CD4-positive, alpha-beta T cell (primary cell): ENCODE measurements around the gene STRAP. TPM values are rescaled to one million over a fixed set of nuclear protein-coding genes. Genes with fewer than 3 reads are reported as not detected.

Experiments
- ATAC-seq: fragments of 200-7000 bp; cut with Tn5 transposase; one replicate; pipeline ENCODE4 v1.10.0; 2022; ENCODE audit warnings: mild to moderate bottlenecking; ENCODE audit not compliant: poor library complexity
- CTCF ChIA-PET: fragments of 350-600 bp; sonication (Branson Sonifier 250); formaldehyde crosslinking; loops from one replicate; lab custom pipeline; 2021; ENCODE audit warnings: antibody characterized with exemption, inconsistent platforms; lab: Charles Lee
- POLR2A ChIA-PET: fragments of 350-600 bp; sonication (Branson Sonifier 250); formaldehyde crosslinking; loops from one replicate; lab custom pipeline; 2021; ENCODE audit warnings: antibody characterized with exemption, inconsistent platforms; lab: Charles Lee
- DNase-seq, 14 experiments: peaks; one replicate each; pipeline ENCODE4 v3.0.0-alpha.2; 2013 to 2020; ENCODE audit warnings: mixed read lengths in 2 of 14
- H3K27ac ChIP-seq, 2 donors: one replicate each; pipeline versions ENCODE4 v1.5.1 to v1.7.0; 2013; ENCODE audit warnings: low read length in 2 of 2, low read depth in 1 of 2, mild to moderate bottlenecking in 1 of 2
- H3K27me3 ChIP-seq, 2 experiments: 1 replicate in 1 of 2; 2 replicates in 1 of 2; pipeline versions ENCODE4 v1.6.1 to v1.7.0; 2013; ENCODE audit warnings: low read length in 2 of 2, control low read depth in 1 of 2, mild to moderate bottlenecking in 1 of 2, moderate library complexity in 1 of 2; ENCODE audit not compliant: insufficient read depth in 2 of 2, control insufficient read depth in 1 of 2
- H3K36me3 ChIP-seq: one replicate; pipeline ENCODE4 v1.6.1; 2013; ENCODE audit warnings: low read length, control low read depth; ENCODE audit not compliant: insufficient read depth
- H3K4me1 ChIP-seq: one replicate; pipeline ENCODE4 v1.6.1; 2013; ENCODE audit warnings: low read length, control low read depth; ENCODE audit not compliant: insufficient read depth
- H3K4me3 ChIP-seq: one replicate; pipeline ENCODE4 v1.5.1; 2013; ENCODE audit warnings: mild to moderate bottlenecking, low read length, moderate library complexity
- H3K9me3 ChIP-seq, 2 experiments: 1 replicate in 1 of 2; 2 replicates in 1 of 2; pipeline versions ENCODE4 v1.6.1 to v1.7.0; 2013; ENCODE audit warnings: low read length in 2 of 2, mild to moderate bottlenecking in 2 of 2, control low read depth in 1 of 2, moderate library complexity in 1 of 2; ENCODE audit not compliant: control insufficient read depth in 1 of 2, insufficient read depth in 1 of 2
- H3K27ac Mint-ChIP-seq: one replicate; pipeline ENCODE4 v1.8.0; 2020; ENCODE audit warnings: mixed read lengths
- H3K27me3 Mint-ChIP-seq: one replicate; pipeline ENCODE4 v1.8.0; 2021; ENCODE audit warnings: mixed read lengths
- H3K36me3 Mint-ChIP-seq: one replicate; pipeline ENCODE4 v1.8.0; 2021; ENCODE audit warnings: low read depth, mixed read lengths
- H3K4me1 Mint-ChIP-seq: one replicate; pipeline ENCODE4 v1.8.0; 2021; ENCODE audit warnings: low read depth, mixed read lengths
- H3K4me3 Mint-ChIP-seq: one replicate; pipeline ENCODE4 v1.8.0; 2020; ENCODE audit warnings: mild to moderate bottlenecking, mixed read lengths
- H3K9me3 Mint-ChIP-seq: one replicate; pipeline ENCODE4 v1.8.0; 2020; ENCODE audit warnings: mixed read lengths
- intact Hi-C, 2 experiments: fragments of 100-400 bp; cut with DNase I in 1 of 2; cut with micrococcal nuclease in 1 of 2; formaldehyde crosslinking; loops; one replicate each; pipeline versions ENCODE4 v1.15.1 to v1.9.0; 2023 to 2025; cut with DNase I, micrococcal nuclease
- total RNA-seq, 174 experiments: library from RNA in 2 of 174; stranded (reverse) in 2 of 174; gene quantifications; one replicate each; pipeline ENCODE4 v1.2.3 and lab custom pipeline; 2021 to 2026
- TF ChIP-seq, protein P1 (sequence below): fragments of 200-600 bp; IDR thresholded peaks from one replicate; pipeline ENCODE4 v1.8.0; 2022; ENCODE audit warnings: antibody characterized with exemption, mild to moderate bottlenecking

Gene STRAP
- total RNA-seq, 2 experiments from 2014 or later = 138 to 140 TPM

GRCh38 chr12:15862840-15863239 lies 19.3 kb upstream of the STRAP start:
- intact Hi-C loops = no loop called here
- ChIA-PET CTCF (no interaction called here), POLR2A (no interaction called here)
- no peak overlapping the region for H3K27ac Mint-ChIP-seq
- ATAC-seq (no peak), DNase-seq (no peak)
- TF ChIP-seq, protein P1, sequence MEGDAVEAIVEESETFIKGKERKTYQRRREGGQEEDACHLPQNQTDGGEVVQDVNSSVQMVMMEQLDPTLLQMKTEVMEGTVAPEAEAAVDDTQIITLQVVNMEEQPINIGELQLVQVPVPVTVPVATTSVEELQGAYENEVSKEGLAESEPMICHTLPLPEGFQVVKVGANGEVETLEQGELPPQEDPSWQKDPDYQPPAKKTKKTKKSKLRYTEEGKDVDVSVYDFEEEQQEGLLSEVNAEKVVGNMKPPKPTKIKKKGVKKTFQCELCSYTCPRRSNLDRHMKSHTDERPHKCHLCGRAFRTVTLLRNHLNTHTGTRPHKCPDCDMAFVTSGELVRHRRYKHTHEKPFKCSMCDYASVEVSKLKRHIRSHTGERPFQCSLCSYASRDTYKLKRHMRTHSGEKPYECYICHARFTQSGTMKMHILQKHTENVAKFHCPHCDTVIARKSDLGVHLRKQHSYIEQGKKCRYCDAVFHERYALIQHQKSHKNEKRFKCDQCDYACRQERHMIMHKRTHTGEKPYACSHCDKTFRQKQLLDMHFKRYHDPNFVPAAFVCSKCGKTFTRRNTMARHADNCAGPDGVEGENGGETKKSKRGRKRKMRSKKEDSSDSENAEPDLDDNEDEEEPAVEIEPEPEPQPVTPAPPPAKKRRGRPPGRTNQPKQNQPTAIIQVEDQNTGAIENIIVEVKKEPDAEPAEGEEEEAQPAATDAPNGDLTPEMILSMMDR = no peak
- Histone ChIP-seq H3K4me1 (no peaks in the 10 kb centered on the region), H3K36me3 (no peaks in the 10 kb centered on the region), H3K27me3 (peaks cover 0 to 2% of the 10 kb centered on the region in 2 experiments), H3K9me3 (no peaks in the 10 kb centered on the region), H3K4me3 (no peak overlapping the region), H3K27ac (no peak overlapping the region)
- H3K27me3 Mint-ChIP-seq = peaks cover 25% of the 10 kb centered on the region
- H3K4me3 Mint-ChIP-seq = no peak overlapping the region
- no peaks in the 10 kb centered on the region for H3K4me1 Mint-ChIP-seq
- H3K9me3 Mint-ChIP-seq = no peaks in the 10 kb centered on the region
- H3K36me3 Mint-ChIP-seq = no peaks in the 10 kb centered on the region

DNA sequence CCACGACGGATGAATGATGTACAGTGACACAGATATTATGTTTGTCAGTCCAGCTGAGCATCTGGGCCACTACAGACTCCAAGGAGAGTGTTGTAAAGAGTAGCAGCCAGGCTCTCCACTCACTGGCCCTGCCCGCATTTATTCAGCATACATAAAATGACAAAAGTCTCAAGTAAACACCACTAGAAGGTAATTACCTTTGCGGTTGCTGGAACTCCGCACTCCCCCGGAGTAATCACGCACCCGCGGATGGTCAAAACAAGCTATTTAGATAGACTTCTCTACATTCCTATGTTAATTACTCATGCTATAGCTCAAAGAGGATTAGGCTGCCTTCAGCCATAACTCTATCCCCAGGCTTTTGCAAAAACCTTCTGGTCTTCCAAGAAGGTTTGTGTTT lies 18.8 kb upstream of the STRAP start:
- DNase-seq (no peak), ATAC-seq (no peak)
- CTCF ChIA-PET = no interaction called here
- TF ChIP-seq, protein P1 = no peak
- Mint-ChIP-seq H3K36me3 (no peaks in the 10 kb centered on the region), H3K9me3 (no peaks in the 10 kb centered on the region), H3K4me1 (no peaks in the 10 kb centered on the region), H3K27ac (no peak overlapping the region), H3K27me3 (peaks cover 24% of the 10 kb centered on the region), H3K4me3 (no peak overlapping the region)
- H3K36me3 ChIP-seq = no peaks in the 10 kb centered on the region
- no peak overlapping the region for H3K4me3 ChIP-seq
- no peaks in the 10 kb centered on the region for H3K4me1 ChIP-seq
- no peaks in the 10 kb centered on the region for H3K9me3 ChIP-seq
- peaks cover 0 to 2% of the 10 kb centered on the region in 2 experiments for H3K27me3 ChIP-seq
- POLR2A ChIA-PET = no interaction called here
- intact Hi-C loops = no loop called here
- H3K27ac ChIP-seq = no peak overlapping the region

GRCh38 chr12:15863984-15864383 lies 18.2 kb upstream of the STRAP start:
- intact Hi-C loops = no loop called here
- peaks cover 0 to 2% of the 10 kb centered on the region in 2 experiments for H3K27me3 ChIP-seq
- no peaks in the 10 kb centered on the region for H3K36me3 Mint-ChIP-seq
- no peaks in the 10 kb centered on the region for H3K36me3 ChIP-seq
- H3K27ac ChIP-seq = no peak overlapping the region
- peaks cover 18% of the 10 kb centered on the region for H3K27me3 Mint-ChIP-seq
- DNase-seq (peak in 2 of 14 experiments; percentile 5 to 11), ATAC-seq (no peak)
- H3K9me3 ChIP-seq = no peaks in the 10 kb centered on the region
- no peaks in the 10 kb centered on the region for H3K9me3 Mint-ChIP-seq
- no peaks in the 10 kb centered on the region for H3K4me1 ChIP-seq
- H3K4me1 Mint-ChIP-seq = no peaks in the 10 kb centered on the region
- TF ChIP-seq, protein P1 = no peak
- H3K27ac Mint-ChIP-seq = no peak overlapping the region
- H3K4me3 ChIP-seq = no peak overlapping the region
- no peak overlapping the region for H3K4me3 Mint-ChIP-seq
- ChIA-PET CTCF (no interaction called here), POLR2A (no interaction called here)
